ENCODE results near the gene MCCD1. TPM values are rescaled to one million over a fixed set of nuclear protein-coding genes. Genes with fewer than 3 reads are reported as not detected.
A peak's percentile ranks its signal among the peaks of the same experiment; 100 is the strongest.
"Not testable (repeated sequence)": the region's sequence is repeated elsewhere in the genome, so short reads cannot be mapped to it uniquely, and the experiment has no call there.

Gene MCCD1
- polyA plus RNA-seq, 4 donors = not detected

- not testable (repeated sequence) for H3K4me3 ChIP-seq (ENCODE audit: low read depth in 1 of 3, low read length in 3 of 3); H3K27me3 ChIP-seq (ENCODE audit: control insufficient read depth in 3 of 3, insufficient read depth in 3 of 3, low read length in 3 of 3); H3K4me1 ChIP-seq (ENCODE audit: control insufficient read depth in 3 of 3, insufficient read depth in 2 of 3, low read depth in 1 of 3, low read length in 2 of 3); H3K27ac ChIP-seq (ENCODE audit: low read depth in 1 of 3, low read length in 2 of 3); H3K9me3 ChIP-seq (ENCODE audit: control insufficient read depth in 2 of 2, insufficient read depth in 1 of 2, low read depth in 1 of 2, low read length in 1 of 2); DNase-seq; H3K36me3 ChIP-seq (ENCODE audit: control insufficient read depth in 3 of 3, insufficient read depth in 2 of 3, low read depth in 1 of 3, low read length in 3 of 3); FAIRE-seq
- WGBS, 3 donors = 76 to 85% (median 80%) methylated on average over 6 of the region's 6 CpGs
These were observed 41.1 kb upstream of the MCCD1 start for GRCh38 chr6:31487674-31488073.

- Histone ChIP-seq H3K36me3 (ENCODE audit: control insufficient read depth in 3 of 3, insufficient read depth in 2 of 3, low read depth in 1 of 3, low read length in 3 of 3) (no peaks in the 10 kb centered on the region), H3K27me3 (ENCODE audit: control insufficient read depth in 3 of 3, insufficient read depth in 3 of 3, low read length in 3 of 3) (peaks cover 0 to 21% (median 0%) of the 10 kb centered on the region in 3 donors), H3K9me3 (ENCODE audit: control insufficient read depth in 2 of 2, insufficient read depth in 1 of 2, low read depth in 1 of 2, low read length in 1 of 2) (no peaks in the 10 kb centered on the region), H3K4me3 (ENCODE audit: low read depth in 1 of 3, low read length in 3 of 3) (no peak overlapping the region), H3K4me1 (ENCODE audit: control insufficient read depth in 3 of 3, insufficient read depth in 2 of 3, low read depth in 1 of 3, low read length in 2 of 3) (peaks cover 0 to 8% (median 0%) of the 10 kb centered on the region in 3 donors), H3K27ac (ENCODE audit: low read depth in 1 of 3, low read length in 2 of 3) (peak overlapping the region in 2 of 3 donors; percentile 41)
- DNase-seq = peak; percentile 77 to 91
- no peak for FAIRE-seq
- 12 to 60% (median 43%) methylated on average over 4 of the region's 4 CpGs for whole genome bisulfite sequencing, 3 donors
These were observed 39.7 kb upstream of the MCCD1 start for GRCh38 chr6:31489086-31489485.

DNA sequence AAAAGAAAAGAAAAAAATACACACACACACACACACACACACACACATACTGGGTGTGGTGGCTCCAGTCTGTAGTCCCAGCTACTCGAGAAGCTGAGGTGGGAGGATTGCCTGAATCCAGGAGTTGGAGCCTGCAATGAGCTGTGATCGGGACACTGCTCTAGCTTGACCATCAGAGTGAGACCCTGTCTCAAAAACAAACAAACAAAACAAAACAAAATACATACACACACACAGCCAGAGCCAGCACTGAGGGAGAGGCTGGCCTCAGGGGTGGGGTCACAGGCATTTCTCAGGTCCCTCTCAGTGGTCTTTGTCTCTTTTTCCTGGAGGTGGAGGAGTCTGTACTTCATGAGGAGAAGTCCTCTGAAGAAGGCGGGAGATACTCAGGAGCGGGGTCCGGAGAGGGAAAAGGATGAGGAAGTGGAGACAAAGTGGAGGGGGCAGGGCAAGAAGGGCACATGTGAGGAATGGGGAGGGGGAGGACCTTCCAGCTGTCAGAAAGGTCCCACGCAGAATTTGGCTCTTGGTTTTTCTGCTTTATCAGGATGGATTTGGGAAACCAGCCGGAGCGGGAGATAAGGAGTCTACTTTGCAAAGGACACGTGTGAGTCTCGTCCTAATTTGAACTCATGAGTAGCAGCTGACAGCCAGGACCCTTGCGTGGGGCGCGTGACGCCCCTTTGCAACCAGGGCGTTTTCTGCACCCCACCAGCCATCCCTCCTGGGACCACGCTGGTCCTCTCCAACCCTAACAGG, 38.5 kb upstream of the MCCD1 start:
- no peak overlapping the region for H3K27ac ChIP-seq (ENCODE audit: low read depth in 1 of 3, low read length in 2 of 3)
- no peaks in the 10 kb centered on the region for H3K36me3 ChIP-seq (ENCODE audit: control insufficient read depth in 3 of 3, insufficient read depth in 2 of 3, low read depth in 1 of 3, low read length in 3 of 3)
- DNase-seq (no peak), FAIRE-seq (no peak)
- WGBS, 3 donors = 52 to 73% (median 66%) methylated on average over 16 of the region's 16 CpGs
- peaks cover 0 to 11% (median 0%) of the 10 kb centered on the region in 3 donors for H3K4me1 ChIP-seq (ENCODE audit: control insufficient read depth in 3 of 3, insufficient read depth in 2 of 3, low read depth in 1 of 3, low read length in 2 of 3)
- peaks cover 0 to 32% (median 0%) of the 10 kb centered on the region in 3 donors for H3K27me3 ChIP-seq (ENCODE audit: control insufficient read depth in 3 of 3, insufficient read depth in 3 of 3, low read length in 3 of 3)
- no peaks in the 10 kb centered on the region for H3K9me3 ChIP-seq (ENCODE audit: control insufficient read depth in 2 of 2, insufficient read depth in 1 of 2, low read depth in 1 of 2, low read length in 1 of 2)
- no peak overlapping the region for H3K4me3 ChIP-seq (ENCODE audit: low read depth in 1 of 3, low read length in 3 of 3)

DNA sequence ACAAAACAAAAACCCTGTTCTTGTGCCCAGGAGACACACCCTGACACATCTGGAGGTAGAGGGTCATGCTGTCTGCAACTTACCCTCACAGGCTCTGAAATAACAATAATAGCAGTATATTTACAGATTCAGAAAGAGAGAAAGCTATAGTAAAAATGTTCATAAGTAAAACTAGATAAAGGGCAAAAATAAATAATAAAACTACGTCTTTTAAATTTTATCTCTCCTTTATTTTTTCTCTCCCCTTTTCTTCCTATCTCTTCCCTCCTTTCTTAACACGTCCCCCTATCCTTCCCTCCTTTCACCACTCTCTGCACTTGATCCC, 35.2 kb upstream of the MCCD1 start:
- Histone ChIP-seq H3K4me1 (ENCODE audit: control insufficient read depth in 3 of 3, insufficient read depth in 2 of 3, low read depth in 1 of 3, low read length in 2 of 3) (peaks cover 0 to 11% (median 0%) of the 10 kb centered on the region in 3 donors), H3K27ac (ENCODE audit: low read depth in 1 of 3, low read length in 2 of 3) (peak overlapping the region in 1 of 3 donors; percentile 65), H3K4me3 (ENCODE audit: low read depth in 1 of 3, low read length in 3 of 3) (peak overlapping the region in 1 of 3 donors; percentile 64), H3K27me3 (ENCODE audit: control insufficient read depth in 3 of 3, insufficient read depth in 3 of 3, low read length in 3 of 3) (peaks cover 0 to 57% (median 0%) of the 10 kb centered on the region in 3 donors)
- H3K9me3 ChIP-seq (ENCODE audit: control insufficient read depth in 2 of 2, insufficient read depth in 1 of 2, low read depth in 1 of 2, low read length in 1 of 2); H3K36me3 ChIP-seq (ENCODE audit: control insufficient read depth in 3 of 3, insufficient read depth in 2 of 3, low read depth in 1 of 3, low read length in 3 of 3); FAIRE-seq; DNase-seq: not testable (repeated sequence)
- WGBS, 3 donors = 0 to 2% (median 0%) methylated on average over 2 of the region's 2 CpGs

DNA sequence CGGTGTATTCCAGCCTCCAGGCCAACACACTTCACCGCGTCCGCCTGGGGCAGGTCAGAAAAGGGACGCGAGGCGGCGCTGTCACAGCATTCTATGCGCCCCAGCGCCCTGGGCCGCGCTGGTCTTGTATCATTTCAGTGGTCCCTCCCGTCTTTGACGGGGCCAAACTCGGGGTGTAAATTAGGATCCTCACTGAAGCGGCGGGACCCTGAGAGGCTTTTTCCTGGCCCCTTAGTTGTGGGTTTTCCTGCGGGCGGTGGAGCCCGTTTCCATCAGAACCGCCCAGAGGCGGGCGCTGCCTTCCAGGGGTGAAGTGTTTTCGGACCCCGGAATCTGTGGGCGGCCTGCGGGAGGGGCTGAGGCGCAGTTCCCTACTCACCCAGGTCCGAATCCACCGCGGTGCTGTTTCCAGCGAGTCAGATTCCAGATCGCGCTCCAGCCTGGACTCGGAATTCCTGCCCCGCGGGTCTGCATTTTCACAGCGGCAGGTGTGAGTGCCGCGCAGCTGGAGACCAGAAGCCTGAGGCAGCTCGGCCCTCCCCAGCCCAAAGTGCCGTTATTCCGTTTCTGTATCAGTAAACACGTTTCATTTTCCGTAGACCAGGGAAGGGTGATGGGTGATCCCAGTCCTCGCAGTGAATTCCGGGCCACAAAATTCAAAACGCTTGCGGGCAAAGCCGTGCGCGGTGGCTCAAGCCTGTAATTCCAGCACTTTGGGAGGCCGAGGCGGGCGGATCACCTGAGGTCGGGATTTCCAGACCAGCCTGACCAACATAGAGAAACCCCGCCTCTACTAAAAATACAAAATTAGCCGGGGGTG, 34.7 kb upstream of the MCCD1 start:
- H3K9me3 ChIP-seq (ENCODE audit: control insufficient read depth in 2 of 2, insufficient read depth in 1 of 2, low read depth in 1 of 2, low read length in 1 of 2) = peaks cover 0 to 3% of the 10 kb centered on the region in 2 donors
- H3K4me1 ChIP-seq (ENCODE audit: control insufficient read depth in 3 of 3, insufficient read depth in 2 of 3, low read depth in 1 of 3, low read length in 2 of 3) = peaks cover 0 to 11% (median 0%) of the 10 kb centered on the region in 3 donors
- DNase-seq (peak; percentile 84 to 89), FAIRE-seq (no peak)
- peak overlapping the region; percentile 46 to 64 (median 57) for H3K4me3 ChIP-seq (ENCODE audit: low read depth in 1 of 3, low read length in 3 of 3)
- H3K36me3 ChIP-seq (ENCODE audit: control insufficient read depth in 3 of 3, insufficient read depth in 2 of 3, low read depth in 1 of 3, low read length in 3 of 3) = no peaks in the 10 kb centered on the region
- peak overlapping the region in 2 of 3 donors; percentile 65 to 88 for H3K27ac ChIP-seq (ENCODE audit: low read depth in 1 of 3, low read length in 2 of 3)
- peaks cover 0 to 63% (median 0%) of the 10 kb centered on the region in 3 donors for H3K27me3 ChIP-seq (ENCODE audit: control insufficient read depth in 3 of 3, insufficient read depth in 3 of 3, low read length in 3 of 3)
- WGBS, 3 donors = 0 to 1% (median 1%) methylated on average over 57 to 58 of the region's 58 CpGs

GRCh38 chr6:31495580-31495979, 33.2 kb upstream of the MCCD1 start:
- Histone ChIP-seq H3K4me3 (ENCODE audit: low read depth in 1 of 3, low read length in 3 of 3) (no peak overlapping the region), H3K36me3 (ENCODE audit: control insufficient read depth in 3 of 3, insufficient read depth in 2 of 3, low read depth in 1 of 3, low read length in 3 of 3) (no peaks in the 10 kb centered on the region), H3K27ac (ENCODE audit: low read depth in 1 of 3, low read length in 2 of 3) (peak overlapping the region in 1 of 3 donors; percentile 38), H3K4me1 (ENCODE audit: control insufficient read depth in 3 of 3, insufficient read depth in 2 of 3, low read depth in 1 of 3, low read length in 2 of 3) (peaks cover 0 to 6% (median 0%) of the 10 kb centered on the region in 3 donors), H3K27me3 (ENCODE audit: control insufficient read depth in 3 of 3, insufficient read depth in 3 of 3, low read length in 3 of 3) (peaks cover 0 to 70% (median 0%) of the 10 kb centered on the region in 3 donors), H3K9me3 (ENCODE audit: control insufficient read depth in 2 of 2, insufficient read depth in 1 of 2, low read depth in 1 of 2, low read length in 1 of 2) (peaks cover 0 to 3% of the 10 kb centered on the region in 2 donors)
- FAIRE-seq = no peak
- 36 to 55% (median 52%) methylated on average over 2 of the region's 2 CpGs for WGBS, 3 donors
- DNase-seq = peak in 1 of 2 donors; percentile 64

DNA sequence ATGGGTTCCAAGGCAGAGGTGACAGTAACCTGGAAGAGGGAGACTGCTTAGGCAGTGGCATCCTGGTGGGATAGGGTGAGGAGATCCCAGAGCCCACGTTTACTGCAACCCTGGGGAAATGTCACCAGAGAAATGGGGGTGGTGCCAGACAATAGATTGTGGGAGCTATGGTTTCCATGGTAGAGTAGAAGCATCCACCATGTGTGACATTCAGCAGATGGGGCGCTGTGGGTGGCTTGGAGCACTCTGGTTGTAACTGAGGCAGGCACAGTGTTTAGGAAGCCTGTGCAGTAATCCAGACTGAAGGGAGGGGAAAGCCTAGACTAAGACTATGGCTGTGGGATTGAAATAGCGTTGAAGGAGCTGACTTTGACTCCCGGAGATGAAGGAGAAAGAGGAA, 31.9 kb upstream of the MCCD1 start:
- H3K4me3 ChIP-seq (ENCODE audit: low read depth in 1 of 3, low read length in 3 of 3); H3K4me1 ChIP-seq (ENCODE audit: control insufficient read depth in 3 of 3, insufficient read depth in 2 of 3, low read depth in 1 of 3, low read length in 2 of 3); DNase-seq; H3K36me3 ChIP-seq (ENCODE audit: control insufficient read depth in 3 of 3, insufficient read depth in 2 of 3, low read depth in 1 of 3, low read length in 3 of 3); FAIRE-seq; H3K9me3 ChIP-seq (ENCODE audit: control insufficient read depth in 2 of 2, insufficient read depth in 1 of 2, low read depth in 1 of 2, low read length in 1 of 2); H3K27ac ChIP-seq (ENCODE audit: low read depth in 1 of 3, low read length in 2 of 3): not testable (repeated sequence)
- H3K27me3 ChIP-seq (ENCODE audit: control insufficient read depth in 3 of 3, insufficient read depth in 3 of 3, low read length in 3 of 3) = peaks cover 0 to 72% (median 0%) of the 10 kb centered on the region in 3 donors
- 37 to 53% (median 45%) methylated on average over 3 to 4 of the region's 4 CpGs for WGBS, 3 donors

All from small intestine (tissue), 7 donors.